ENCODE data around the gene NYNRIN.
A peak's percentile ranks its signal among the peaks of the same experiment; 100 is the strongest.

DNA sequence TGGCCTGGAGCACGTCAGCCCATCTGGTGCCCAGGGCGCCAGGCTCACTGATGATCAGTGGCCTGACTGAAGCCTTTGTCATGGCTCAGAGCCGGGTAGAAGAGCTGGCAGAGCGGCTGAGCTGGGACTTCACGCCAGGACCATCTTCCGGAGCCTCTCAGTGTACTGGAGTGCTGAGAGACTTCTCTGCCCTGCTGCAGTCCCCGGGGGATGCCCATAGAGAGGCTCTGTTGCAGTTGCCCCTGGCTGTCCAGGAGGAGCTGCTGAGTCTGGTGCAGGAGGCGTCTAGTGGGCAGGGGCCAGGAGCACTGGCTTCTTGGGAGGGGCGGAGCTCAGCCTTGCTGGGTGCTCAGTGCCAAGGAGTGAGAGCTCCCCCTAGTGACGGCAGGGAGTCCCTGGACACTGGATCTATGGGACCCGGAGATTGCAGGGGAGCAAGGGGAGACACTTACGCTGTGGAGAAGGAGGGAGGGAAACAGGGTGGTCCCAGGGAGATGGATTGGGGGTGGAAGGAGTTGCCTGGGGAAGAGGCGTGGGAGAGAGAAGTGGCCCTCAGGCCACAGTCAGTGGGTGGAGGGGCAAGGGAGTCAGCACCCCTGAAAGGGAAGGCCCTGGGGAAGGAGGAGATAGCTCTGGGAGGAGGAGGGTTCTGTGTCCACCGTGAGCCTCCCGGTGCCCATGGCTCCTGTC is 32.9 kb downstream of the NYNRIN start:
- TF ChIP-seq, protein P1, sequence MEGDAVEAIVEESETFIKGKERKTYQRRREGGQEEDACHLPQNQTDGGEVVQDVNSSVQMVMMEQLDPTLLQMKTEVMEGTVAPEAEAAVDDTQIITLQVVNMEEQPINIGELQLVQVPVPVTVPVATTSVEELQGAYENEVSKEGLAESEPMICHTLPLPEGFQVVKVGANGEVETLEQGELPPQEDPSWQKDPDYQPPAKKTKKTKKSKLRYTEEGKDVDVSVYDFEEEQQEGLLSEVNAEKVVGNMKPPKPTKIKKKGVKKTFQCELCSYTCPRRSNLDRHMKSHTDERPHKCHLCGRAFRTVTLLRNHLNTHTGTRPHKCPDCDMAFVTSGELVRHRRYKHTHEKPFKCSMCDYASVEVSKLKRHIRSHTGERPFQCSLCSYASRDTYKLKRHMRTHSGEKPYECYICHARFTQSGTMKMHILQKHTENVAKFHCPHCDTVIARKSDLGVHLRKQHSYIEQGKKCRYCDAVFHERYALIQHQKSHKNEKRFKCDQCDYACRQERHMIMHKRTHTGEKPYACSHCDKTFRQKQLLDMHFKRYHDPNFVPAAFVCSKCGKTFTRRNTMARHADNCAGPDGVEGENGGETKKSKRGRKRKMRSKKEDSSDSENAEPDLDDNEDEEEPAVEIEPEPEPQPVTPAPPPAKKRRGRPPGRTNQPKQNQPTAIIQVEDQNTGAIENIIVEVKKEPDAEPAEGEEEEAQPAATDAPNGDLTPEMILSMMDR (IDR thresholded peaks at IDR 0.05; ENCODE audit: low read length): peak; percentile 98
- TF ChIP-seq EZH2 (IDR thresholded peaks at IDR 0.05; ENCODE audit: borderline replicate concordance, low read length): no peak
